ENCODE measurements around the gene HIP1. TPM values are rescaled to one million over a fixed set of nuclear protein-coding genes. Genes with fewer than 3 reads are reported as not detected.

HIP1 gene
- total and polyA plus RNA-seq, 9 of the 15 experiments (the other 6 are each of a cell fraction or from before 2014, with no cell fraction given) = 2.4 to 13.7 (median 9.5) TPM

- no peak for ATAC-seq
- Histone ChIP-seq H4K20me1 (replicated peaks; ENCODE audit: control insufficient read depth, insufficient read depth, low read length) (no peaks in the 10 kb centered on the region), H2AFZ (ENCODE audit: low read depth, low read length) (no peak overlapping the region), H3K27me3 (ENCODE audit: control insufficient read depth in 2 of 2, insufficient read depth in 2 of 2, low read length in 2 of 2) (no peaks in the 10 kb centered on the region), H3K79me2 (ENCODE audit: control insufficient read depth, insufficient read depth, low read length) (no peaks in the 10 kb centered on the region), H3K4me3 (no peak overlapping the region), H3K9me3 (replicated peaks; ENCODE audit: control insufficient read depth, insufficient read depth, low read depth, low read length) (no peaks in the 10 kb centered on the region), H3K27ac (ENCODE audit: extremely low read depth, low read depth, low read length) (no peak overlapping the region), H3K9me1 (ENCODE audit: control insufficient read depth, insufficient read depth, low read length) (peaks cover 3% of the 10 kb centered on the region), H3K9ac (ENCODE audit: insufficient read depth in 1 of 2, low read depth in 2 of 2, low read length in 2 of 2) (no peak overlapping the region), H3K4me1 (replicated peaks in 1 of 2; ENCODE audit: control insufficient read depth in 2 of 2, insufficient read depth in 2 of 2, low read length in 2 of 2) (peaks cover 0 to 8% of the 10 kb centered on the region in 2 experiments; a peak in 2 of 5 replicates), H3K36me3 (ENCODE audit: control insufficient read depth, insufficient read depth, low read length) (no peaks in the 10 kb centered on the region), H3K4me2 (ENCODE audit: insufficient read depth, low read length) (no peak overlapping the region)
- no peak for FAIRE-seq
- ChIA-PET CTCF (ENCODE audit: low intra/inter-chr PET ratio) (no interaction called here), POLR2A (interaction anchor here (1.0 kb wide), 1 partner anchor 10 kb away, joined by 4 read pairs; no protein-coding TSS in a partner anchor)
- BruUV-seq (replicated peaks) = no TSS peak
- in situ Hi-C loops (cut with MboI) (no loop called here), intact Hi-C loops (cut with micrococcal nuclease) (no loop called here)
- no peak for DNase-seq (ENCODE audit: extremely low read depth in 1 of 4, low spot score in 3 of 4)
- 57% methylated on average over 4 of the region's 4 CpGs for WGBS (ENCODE audit: insufficient coverage, low coverage, missing lambda C conversion rate)
- TF ChIP-seq NELFE (IDR thresholded peaks at IDR 0.05; ENCODE audit: insufficient read depth, insufficient read length) = no peak
- TF ChIP-seq NFIX (CRISPR knock-in tag; IDR thresholded peaks at IDR 0.05; ENCODE audit: low read depth) = no peak
- no peak for TF ChIP-seq SPI1 (IDR thresholded peaks at IDR 0.05; ENCODE audit: borderline replicate concordance, low read depth, low read length)
- no peak for TF ChIP-seq PHB2 (IDR thresholded peaks at IDR 0.05; ENCODE audit: low read depth)
- no peak for TF ChIP-seq MLLT1 (IDR thresholded peaks at IDR 0.05)
- TF ChIP-seq NRF1 (conservative IDR thresholded peaks at IDR 0.05 in 1 of 2, IDR thresholded peaks at IDR 0.05 in 1 of 2) = no peak
- TF ChIP-seq ZBTB26 (CRISPR knock-in tag; IDR thresholded peaks at IDR 0.05) = no peak
- no peak for TF ChIP-seq SMARCA5 (IDR thresholded peaks at IDR 0.05)
- TF ChIP-seq ZNF121 (CRISPR knock-in tag; conservative IDR thresholded peaks at IDR 0.05) = no peak
- no peak for TF ChIP-seq ATF2 (CRISPR knock-in tag; IDR thresholded peaks at IDR 0.05)
- TF ChIP-seq ZSCAN32 (CRISPR knock-in tag; IDR thresholded peaks at IDR 0.05) = no peak
- no peak for TF ChIP-seq TCF7L2 (IDR thresholded peaks at IDR 0.05; ENCODE audit: low read depth, low read length)
- no peak for TF ChIP-seq ZNF184 (CRISPR knock-in tag; IDR thresholded peaks at IDR 0.05)
- no peak for TF ChIP-seq RNF219 (CRISPR knock-in tag; IDR thresholded peaks at IDR 0.05)
- TF ChIP-seq ZNF445 (CRISPR knock-in tag; IDR thresholded peaks at IDR 0.05; ENCODE audit: low read depth) = no peak
- no peak for TF ChIP-seq CREB5 (CRISPR knock-in tag; IDR thresholded peaks at IDR 0.05)
Observed at GRCh38 chr7:75613351-75613750, 125.4 kb downstream of the HIP1 start.
